H1 (cell line): Measurements from ENCODE around the gene RASAL2. TPM values are rescaled to one million over a fixed set of nuclear protein-coding genes. Genes with fewer than 3 reads are reported as not detected.
A peak's percentile ranks its signal among the peaks of the same experiment; 100 is the strongest.

Experiments
- CTCF ChIA-PET: fragments of 300-600 bp; sonication (Branson Sonifier 250); formaldehyde crosslinking; loops from one replicate; lab custom pipeline; 2021; ENCODE audit not compliant: partially characterized antibody; lab: Charles Lee
- POLR2A ChIA-PET: fragments of 300-600 bp; sonication (Branson Sonifier 250); formaldehyde crosslinking; loops from one replicate; lab custom pipeline; 2021; ENCODE audit warnings: inconsistent platforms; ENCODE audit not compliant: partially characterized antibody; lab: Charles Lee
- DNase-seq, 2 experiments: peaks; one replicate each; pipeline versions ENCODE4 v3.0.0 to v3.0.0-alpha.2; 2010 to 2022; ENCODE audit warnings: low spot score in 2 of 2, low read depth in 1 of 2, mixed read lengths in 1 of 2
- FAIRE-seq: peaks from 2 replicates; lab custom pipeline; 2011; peaks lifted over from hg19 to GRCh38; lab: Jason Lieb, UNC
- H2AFZ ChIP-seq: 2 replicates; pipeline ENCODE4 v1.8.1; 2012; ENCODE audit warnings: low read length, inconsistent platforms
- H2AK5ac ChIP-seq: 2 replicates; pipeline ENCODE4 v1.6.1; 2013; ENCODE audit warnings: low read depth, low read length
- H2BK120ac ChIP-seq: replicated peaks from 2 replicates; pipeline ENCODE3; 2013; ENCODE audit warnings: low read depth, low read length, inconsistent platforms
- H2BK12ac ChIP-seq: 2 replicates; pipeline ENCODE4 v1.6.1; 2013; ENCODE audit warnings: low read depth, low read length
- H2BK15ac ChIP-seq: 2 replicates; pipeline ENCODE4 v1.6.1; 2013; ENCODE audit warnings: low read length
- H2BK20ac ChIP-seq: 2 replicates; pipeline ENCODE4 v1.6.1; 2013; ENCODE audit warnings: low read length
- H2BK5ac ChIP-seq: 2 replicates; pipeline ENCODE4 v1.6.1; 2013; ENCODE audit warnings: low read depth, low read length
- H3K14ac ChIP-seq: 2 replicates; pipeline ENCODE4 v1.6.1; 2013; ENCODE audit warnings: inconsistent platforms; ENCODE audit not compliant: insufficient read length
- H3K18ac ChIP-seq: 2 replicates; pipeline ENCODE4 v1.6.1; 2013; ENCODE audit warnings: low read length; ENCODE audit errors: extremely low read depth
- H3K23ac ChIP-seq: 2 replicates; pipeline ENCODE4 v1.6.1; 2013; ENCODE audit warnings: inconsistent platforms; ENCODE audit not compliant: insufficient read length
- H3K23me2 ChIP-seq: 2 replicates; pipeline ENCODE4 v1.6.1; 2013; ENCODE audit warnings: low read depth, low read length
- H3K27ac ChIP-seq: 2 replicates; pipeline ENCODE4 v1.6.1; 2011; ENCODE audit warnings: low read depth, low read length, inconsistent platforms
- H3K27me3 ChIP-seq, 4 experiments: replicated peaks in 1 of 4; 1 replicate in 1 of 4; 2 replicates in 3 of 4; pipeline versions ENCODE4 v1.6.1 to v1.8.1; 2011 to 2013; ENCODE audit warnings: low read length in 3 of 4, mild to moderate bottlenecking in 3 of 4, inconsistent platforms in 2 of 4, mixed read lengths in 2 of 4, moderate library complexity in 1 of 4; ENCODE audit not compliant: control insufficient read depth in 3 of 4, insufficient read depth in 3 of 4; ENCODE audit errors: extremely low read depth in 1 of 4
- H3K36me3 ChIP-seq, 4 experiments: 2 replicates each; pipeline versions ENCODE4 v1.6.1 to v1.8.1; 2011 to 2013; ENCODE audit warnings: mild to moderate bottlenecking in 4 of 4, low read length in 3 of 4, moderate library complexity in 2 of 4, control low read depth in 1 of 4, inconsistent platforms in 1 of 4; ENCODE audit not compliant: insufficient read depth in 4 of 4, control insufficient read depth in 2 of 4
- H3K4ac ChIP-seq: replicated peaks from 2 replicates; pipeline ENCODE3; 2013; ENCODE audit warnings: low read length, low read depth, mixed read lengths, inconsistent platforms; ENCODE audit not compliant: insufficient read length
- H3K4me1 ChIP-seq, 4 experiments: replicated peaks in 1 of 4; 1 replicate in 1 of 4; 2 replicates in 3 of 4; pipeline versions ENCODE4 v1.6.1 to v1.8.1; 2011 to 2013; ENCODE audit warnings: low read length in 3 of 4, inconsistent platforms in 2 of 4, mixed read lengths in 1 of 4; ENCODE audit not compliant: insufficient read depth in 4 of 4, control insufficient read depth in 3 of 4
- H3K4me2 ChIP-seq, 2 experiments: 2 replicates each; pipeline versions ENCODE4 v1.6.1 to v1.8.1; 2011 to 2013; ENCODE audit warnings: low read depth in 2 of 2, low read length in 2 of 2, control low read depth in 1 of 2, inconsistent platforms in 1 of 2, mild to moderate bottlenecking in 1 of 2; ENCODE audit not compliant: insufficient read depth in 1 of 2
- H3K4me3 ChIP-seq, 4 experiments: fragments of 200-600, 300-600 bp in 1 of 4; sonication (generic), shearing (Covaris generic), sonication (Bioruptor Twin) in 1 of 4; 2 replicates each; pipeline versions ENCODE4 v1.5.1 to v1.8.1; 2011 to 2016; ENCODE audit warnings: low read length in 4 of 4, low read depth in 3 of 4, control low read depth in 2 of 4, inconsistent platforms in 2 of 4, mild to moderate bottlenecking in 2 of 4, mixed read lengths in 1 of 4, moderate library complexity in 1 of 4; ENCODE audit not compliant: insufficient read depth in 2 of 4; ENCODE audit errors: extremely low read depth in 1 of 4
- H3K56ac ChIP-seq: replicated peaks from 2 replicates; pipeline ENCODE3; 2013; ENCODE audit warnings: low read depth, mild to moderate bottlenecking, mixed read lengths, low read length, inconsistent platforms; ENCODE audit not compliant: insufficient read length
- H3K79me1 ChIP-seq: 2 replicates; pipeline ENCODE4 v1.6.1; 2013; ENCODE audit warnings: low read depth, low read length, control low read depth
- H3K79me2 ChIP-seq, 2 experiments: 2 replicates each; pipeline versions ENCODE4 v1.6.1 to v1.8.1; 2012 to 2013; ENCODE audit warnings: low read length in 2 of 2, mild to moderate bottlenecking in 2 of 2, inconsistent platforms in 1 of 2; ENCODE audit not compliant: insufficient read depth in 2 of 2, control insufficient read depth in 1 of 2
- H3K9ac ChIP-seq, 4 experiments: replicated peaks in 1 of 4; 1 replicate in 1 of 4; 2 replicates in 3 of 4; pipeline versions ENCODE4 v1.6.1 to v1.8.1; 2011 to 2013; ENCODE audit warnings: low read depth in 3 of 4, low read length in 3 of 4, control low read depth in 2 of 4, mild to moderate bottlenecking in 2 of 4, moderate library complexity in 2 of 4, inconsistent platforms in 1 of 4; ENCODE audit errors: extremely low read depth in 1 of 4
- H3K9me3 ChIP-seq, 2 experiments: 2 replicates each; pipeline versions ENCODE4 v1.6.1 to v1.8.1; 2012 to 2013; ENCODE audit warnings: mild to moderate bottlenecking in 2 of 2, moderate library complexity in 2 of 2, control low read depth in 1 of 2, inconsistent platforms in 1 of 2, low read depth in 1 of 2, low read length in 1 of 2, mixed read lengths in 1 of 2; ENCODE audit not compliant: insufficient read depth in 2 of 2
- H4K20me1 ChIP-seq, 2 experiments: replicated peaks in 1 of 2; 2 replicates each; pipeline versions ENCODE3 to v1.8.1; 2011 to 2013; ENCODE audit warnings: inconsistent platforms in 2 of 2, low read length in 2 of 2, mild to moderate bottlenecking in 1 of 2; ENCODE audit not compliant: insufficient read depth in 2 of 2, control insufficient read depth in 1 of 2
- H4K5ac ChIP-seq: 2 replicates; pipeline ENCODE4 v1.6.1; 2013; ENCODE audit warnings: low read length, low read depth, mixed read lengths, inconsistent platforms; ENCODE audit not compliant: insufficient read length
- H4K8ac ChIP-seq: 2 replicates; pipeline ENCODE4 v1.8.0; 2013; ENCODE audit warnings: mild to moderate bottlenecking, moderate library complexity, low read length, inconsistent platforms; ENCODE audit not compliant: insufficient read depth; ENCODE audit errors: extremely low read depth
- H4K91ac ChIP-seq: replicated peaks from 2 replicates; pipeline ENCODE3; 2013; ENCODE audit warnings: low read length, mixed read lengths, inconsistent platforms; ENCODE audit not compliant: insufficient read length
- CBX5 ChIP-seq: fragments of 300-800, 300-1000 bp; sonication (generic); IDR thresholded peaks from 2 replicates; pipeline ENCODE4 v1.7.1; 2016; ENCODE audit warnings: antibody characterized with exemption, low read length, low read depth
- CHD2 ChIP-seq: IDR thresholded peaks from 2 replicates; pipeline ENCODE4 v1.6.1; 2012; ENCODE audit warnings: low read length, improper control_type of control experiment
- E2F6 ChIP-seq: IDR thresholded peaks from 2 replicates; pipeline ENCODE4 v1.6.1; 2012; ENCODE audit warnings: inconsistent platforms
- KDM1A ChIP-seq: fragments of 200-600, 300-600 bp; sonication (generic); IDR thresholded peaks from 2 replicates; pipeline ENCODE4 v1.7.1; 2016; ENCODE audit warnings: mild to moderate bottlenecking, low read length, borderline replicate concordance
- KDM4A ChIP-seq: IDR thresholded peaks from one replicate; pipeline ENCODE4 v1.7.1; 2012; ENCODE audit warnings: low read depth, mild to moderate bottlenecking, moderate library complexity, low read length, inconsistent platforms; ENCODE audit not compliant: severe bottlenecking
- SP2 ChIP-seq: IDR thresholded peaks from 2 replicates; pipeline ENCODE4 v1.6.1; 2012; ENCODE audit warnings: mild to moderate bottlenecking, low read length, inconsistent platforms
- USF2 ChIP-seq: IDR thresholded peaks from 2 replicates; pipeline ENCODE4 v1.6.1; 2011; ENCODE audit warnings: low read length, improper control_type of control experiment
- ZNF274 ChIP-seq: IDR thresholded peaks from 2 replicates; pipeline ENCODE4 v1.7.0; 2012; ENCODE audit warnings: low read length, borderline replicate concordance; ENCODE audit errors: extremely low read depth
- whole genome bisulfite sequencing, 2 experiments: shearing (Covaris generic) in 1 of 2; methylation state at CpG; one replicate each; pipeline versions ENCODE4 v1.1.6 to v1.1.7; 2013 to 2015; ENCODE audit warnings: low lambda C conversion rate in 2 of 2, mixed read lengths in 2 of 2, inconsistent platforms in 1 of 2, low coverage in 1 of 2, missing lambda C conversion rate in 1 of 2; ENCODE audit not compliant: insufficient replicate concordance in 2 of 2, insufficient coverage in 1 of 2, insufficient read length in 1 of 2; ENCODE audit errors: extremely low coverage in 1 of 2, missing lambda C conversion rate in 1 of 2; 5-methylcytosine and 5-hydroxymethylcytosine counted together
- polyA plus RNA-seq, 7 experiments: library from polyadenylated mRNA; depleted of rRNA in 3 of 7; stranded (reverse) in 5 of 7; unstranded in 2 of 7; fragments of >200 nt in 5 of 7; fragments of 200-250 nt in 2 of 7; gene quantifications; 1 replicate in 5 of 7; 2 replicates in 1 of 7; 4 replicates in 1 of 7; pipeline versions ENCODE4 v1.2.1 to v1.2.3, GENCODE V29; 2011 to 2013; ENCODE audit warnings: missing spikeins in 2 of 7, mixed read lengths in 2 of 7
- total RNA-seq: library from RNA; stranded (reverse); fragmentation: NEBNext Ultra II Directional; extraction: Animal tissue kit (Norgen Biotek cat#: 25700); gene quantifications from 2 replicates; pipeline ENCODE4 v1.2.1, GENCODE V29; 2021

Gene RASAL2
- total and polyA plus RNA-seq, 2 of the 8 experiments (the other 6 are each of a cell fraction or from before 2014, with no cell fraction given), result 15.9 to 32.5 TPM

- 77% methylated on average over 4 of the region's 4 CpGs; no CpG with 5 or more reads in 1 of the 2 experiments for WGBS, 2 experiments
- peak; percentile 76 for FAIRE-seq
- H2BK5ac ChIP-seq, result no peak overlapping the region
- TF ChIP-seq SP2 (no peak), CBX5 (no peak), KDM1A (no peak), E2F6 (no peak), KDM4A (no peak), CHD2 (no peak), USF2 (no peak), ZNF274 (no peak)
Observed at GRCh38 chr1:178407655-178408054, 313.8 kb downstream of the RASAL2 start.

More at GRCh38 chr1:178407655-178408054, 313.8 kb downstream of the RASAL2 start:
- no peak overlapping the region for H2AFZ ChIP-seq
- H4K20me1 ChIP-seq, result peaks cover 0 to 2% of the 10 kb centered on the region in 2 experiments
- H3K23me2 ChIP-seq, result no peaks in the 10 kb centered on the region
- H3K23ac ChIP-seq, result no peak overlapping the region
- no peak overlapping the region for H4K5ac ChIP-seq
- no peaks in the 10 kb centered on the region for H3K36me3 ChIP-seq
- no peak overlapping the region for H3K18ac ChIP-seq
- H3K4me3 ChIP-seq, result no peak overlapping the region
- CTCF ChIA-PET, result interaction anchor here (0.9 kb wide), 1 partner anchor 28 kb away, joined by 4 read pairs; no protein-coding TSS in a partner anchor
- H3K79me2 ChIP-seq, result 0 out of 4 replicates have a peak, but pooled peaks cover 0 to 2% of the 10 kb centered on the region in 2 experiments
- DNase-seq, result no peak
- peaks cover 0 to 3% (median 0%) of the 10 kb centered on the region in 4 experiments; a peak in 2 of 7 replicates for H3K4me1 ChIP-seq
- H2BK120ac ChIP-seq, result no peak overlapping the region
- H2BK12ac ChIP-seq, result no peak overlapping the region
- no peak overlapping the region for H2BK20ac ChIP-seq
- 0 out of 2 replicates have a peak overlapping the region, but pooled peaks have one; percentile 1 for H3K27ac ChIP-seq
- H3K56ac ChIP-seq, result no peak overlapping the region
- H3K9me3 ChIP-seq, result no peaks in the 10 kb centered on the region
- no peak overlapping the region for H3K9ac ChIP-seq
- H3K4me2 ChIP-seq, result no peak overlapping the region
- no peak overlapping the region for H4K91ac ChIP-seq
- H3K14ac ChIP-seq, result no peak overlapping the region
- POLR2A ChIA-PET, result no interaction called here
- no peak overlapping the region for H2BK15ac ChIP-seq
- H3K79me1 ChIP-seq, result no peaks in the 10 kb centered on the region; the same call in 1 of the 2 replicates
- no peak overlapping the region for H4K8ac ChIP-seq
- H2AK5ac ChIP-seq, result no peak overlapping the region
- H3K4ac ChIP-seq, result no peak overlapping the region
- H3K27me3 ChIP-seq, result no peaks in the 10 kb centered on the region
